Tibial artery (tissue), 4 donors: ENCODE data around the gene FHOD3.
"Not testable (repeated sequence)": the region's sequence is repeated elsewhere in the genome, so short reads cannot be mapped to it uniquely, and the experiment has no call there.

Source experiments
- DNase-seq, 2 donors: peaks; one replicate each; pipeline ENCODE4 v3.0.0-alpha.2; 2019
- H3K27ac ChIP-seq, 2 donors: fragments of 200-600 bp; sonication (generic) in 1 of 2; 1 replicate in 1 of 2; 2 replicates in 1 of 2; pipeline ENCODE4 v1.5.1; 2018 to 2019; ENCODE audit warnings: mild to moderate bottlenecking in 1 of 2
- H3K27me3 ChIP-seq, 2 donors: fragments of 200-600 bp; sonication (generic) in 1 of 2; one replicate each; pipeline versions ENCODE4 v1.5.1 to v1.6.0; 2016 to 2019
- H3K36me3 ChIP-seq, 3 donors: fragments of 200-600 bp; sonication (generic) in 2 of 3; one replicate each; pipeline ENCODE4 v1.5.1; 2016 to 2019; ENCODE audit warnings: mild to moderate bottlenecking in 2 of 3
- H3K4me1 ChIP-seq, 4 donors: fragments of 200-600 bp; sonication (generic) in 2 of 4; 1 replicate in 3 of 4; 2 replicates in 1 of 4; pipeline ENCODE4 v1.5.1; 2016 to 2019
- H3K4me3 ChIP-seq, 2 donors: fragments of 200-600 bp; sonication (generic) in 1 of 2; 1 replicate in 1 of 2; 2 replicates in 1 of 2; pipeline ENCODE4 v1.5.1; 2018 to 2019; ENCODE audit warnings: mild to moderate bottlenecking in 2 of 2
- H3K9me3 ChIP-seq, 3 donors: fragments of 200-600 bp; sonication (generic) in 1 of 3; one replicate each; pipeline ENCODE4 v1.5.1; 2016 to 2019
- CTCF ChIP-seq, 2 experiments: fragments of 200-600 bp in 1 of 2; fragments of 450-650 bp in 1 of 2; IDR thresholded peaks; one replicate each; pipeline ENCODE4 v1.5.1; 2017 to 2019; ENCODE audit warnings: antibody characterized with exemption in 2 of 2, mild to moderate bottlenecking in 1 of 2, moderate library complexity in 1 of 2
- intact Hi-C: fragments of 100-400 bp; cut with DNase I; formaldehyde crosslinking; loops from one replicate; pipeline ENCODE4 v1.15.0; 2023; ENCODE audit warnings: low total_unique reads

FHOD3 gene

DNA sequence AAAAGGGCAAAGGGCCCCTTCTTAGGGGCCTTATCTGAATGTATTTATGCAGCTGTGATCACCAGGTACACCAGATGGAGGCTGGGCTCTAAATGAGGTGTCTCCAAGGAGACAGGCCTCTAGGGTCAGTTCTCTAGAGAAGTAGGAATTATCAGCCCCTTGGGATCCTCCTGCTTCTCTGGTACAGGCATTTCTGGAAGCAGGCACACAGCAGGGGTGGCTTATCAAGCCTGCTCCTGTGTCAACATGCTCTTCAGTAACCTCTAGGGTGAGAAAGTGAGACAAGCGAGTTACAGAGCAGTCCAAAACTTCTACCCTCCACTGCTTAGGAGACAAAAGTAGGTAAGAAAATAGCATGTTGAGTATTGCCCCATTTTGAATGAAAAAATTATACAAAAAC lies 517.5 kb downstream of the FHOD3 start:
- peaks cover 0 to 3% (median 0%) of the 10 kb centered on the region in 4 donors for H3K4me1 ChIP-seq
- no peak overlapping the region for H3K4me3 ChIP-seq
- peaks cover 0 to 46% (median 12%) of the 10 kb centered on the region in 3 donors for H3K36me3 ChIP-seq
- TF ChIP-seq CTCF (IDR thresholded peaks at IDR 0.05): no peak
- H3K27me3 ChIP-seq: no peaks in the 10 kb centered on the region
- intact Hi-C loops: loop anchor here (5.0 kb wide), 1 partner anchor 128 kb away; no protein-coding TSS in a partner anchor
- H3K27ac ChIP-seq: no peak overlapping the region
- H3K9me3 ChIP-seq: no peaks in the 10 kb centered on the region
- DNase-seq: no peak

GRCh38 chr18:36816096-36816495 lies 518.6 kb downstream of the FHOD3 start:
- H3K9me3 ChIP-seq, H3K27me3 ChIP-seq, intact Hi-C loops, H3K27ac ChIP-seq, H3K4me1 ChIP-seq, DNase-seq, H3K4me3 ChIP-seq: not testable (repeated sequence)
- peaks cover 0 to 41% (median 12%) of the 10 kb centered on the region in 3 donors for H3K36me3 ChIP-seq

DNA sequence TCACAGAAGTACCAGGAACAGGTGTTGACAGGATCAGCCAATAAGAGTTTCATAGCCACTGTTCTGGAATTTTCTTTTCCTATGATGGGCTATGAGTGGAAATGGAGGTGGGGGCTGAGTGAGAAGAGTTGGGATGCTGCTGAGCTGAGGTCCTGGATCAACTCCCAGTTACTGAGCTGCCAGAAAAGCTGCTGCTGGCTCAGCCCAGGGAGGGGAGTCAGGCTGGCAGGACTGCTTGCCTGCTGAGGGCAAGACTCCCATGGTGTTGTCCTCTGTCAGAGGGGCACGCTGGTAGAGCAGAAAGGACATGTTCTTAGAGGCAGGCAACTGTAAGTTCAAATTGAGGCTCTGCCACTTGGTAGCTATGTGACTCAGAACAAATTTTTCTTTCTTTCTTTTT lies 519.5 kb downstream of the FHOD3 start:
- H3K4me1 ChIP-seq: no peaks in the 10 kb centered on the region
- H3K27me3 ChIP-seq: no peaks in the 10 kb centered on the region
- H3K9me3 ChIP-seq: no peaks in the 10 kb centered on the region
- no peak for DNase-seq
- no peak overlapping the region for H3K27ac ChIP-seq
- intact Hi-C loops: no loop called here
- H3K4me3 ChIP-seq: no peak overlapping the region
- peaks cover 0 to 45% (median 12%) of the 10 kb centered on the region in 3 donors for H3K36me3 ChIP-seq
- no peak for TF ChIP-seq CTCF (IDR thresholded peaks at IDR 0.05)

GRCh38 chr18:36818652-36819051 lies 521.1 kb downstream of the FHOD3 start:
- intact Hi-C loops: no loop called here
- peaks cover 0 to 49% (median 12%) of the 10 kb centered on the region in 3 donors for H3K36me3 ChIP-seq
- no peak overlapping the region for H3K4me3 ChIP-seq
- DNase-seq: no peak
- no peak overlapping the region for H3K27ac ChIP-seq
- H3K4me1 ChIP-seq: no peaks in the 10 kb centered on the region
- no peaks in the 10 kb centered on the region for H3K27me3 ChIP-seq
- no peak for TF ChIP-seq CTCF (IDR thresholded peaks at IDR 0.05)
- H3K9me3 ChIP-seq: no peaks in the 10 kb centered on the region

DNA sequence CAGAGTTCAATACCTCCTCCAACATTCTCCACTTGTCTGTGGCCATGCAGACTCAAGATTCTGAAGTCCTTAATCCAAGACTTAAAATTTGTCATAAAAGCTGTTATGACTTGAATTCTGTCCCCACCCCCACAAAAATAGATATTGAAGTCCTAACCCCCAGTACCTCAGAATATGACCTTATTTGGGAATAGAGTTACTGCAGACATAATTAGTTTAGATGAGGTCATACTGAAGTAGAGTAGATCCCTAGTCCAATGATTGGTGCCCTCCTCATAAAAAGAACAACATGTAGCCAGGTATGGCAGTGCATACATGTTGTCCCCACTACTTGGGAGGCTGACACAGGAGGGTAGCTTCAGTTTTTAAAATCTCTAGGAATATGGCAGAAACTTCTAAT lies 522.1 kb downstream of the FHOD3 start:
- Histone ChIP-seq H3K36me3 (peaks cover 0 to 47% (median 12%) of the 10 kb centered on the region in 3 donors), H3K4me1 (no peaks in the 10 kb centered on the region), H3K4me3 (no peak overlapping the region), H3K9me3 (no peaks in the 10 kb centered on the region), H3K27me3 (no peaks in the 10 kb centered on the region), H3K27ac (no peak overlapping the region)
- no peak for TF ChIP-seq CTCF (IDR thresholded peaks at IDR 0.05)
- intact Hi-C loops: no loop called here
- DNase-seq: no peak

DNA sequence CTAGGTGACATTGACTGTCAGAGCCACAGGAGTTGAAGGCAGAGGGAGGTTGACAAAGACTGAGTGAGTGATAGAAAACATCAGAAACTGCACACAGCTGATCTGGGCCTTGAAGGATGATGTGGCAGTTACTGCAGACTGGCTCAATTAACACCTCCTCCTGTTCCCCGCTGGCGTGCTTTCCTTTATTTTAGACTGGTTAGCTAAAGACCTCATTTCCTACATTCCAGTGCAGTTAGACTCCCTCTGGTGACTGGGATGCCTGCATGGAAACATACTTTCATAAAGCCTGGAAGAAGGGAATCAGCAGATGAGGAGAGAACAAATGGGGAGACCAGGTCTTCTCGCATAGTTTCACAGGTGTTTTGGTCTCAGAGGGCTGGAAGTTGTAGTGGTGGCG lies 524.2 kb downstream of the FHOD3 start:
- H3K4me1 ChIP-seq: no peaks in the 10 kb centered on the region
- intact Hi-C loops: no loop called here
- H3K4me3 ChIP-seq: no peak overlapping the region
- no peak for DNase-seq
- H3K36me3 ChIP-seq: peaks cover 0 to 28% (median 12%) of the 10 kb centered on the region in 3 donors
- H3K27me3 ChIP-seq: no peaks in the 10 kb centered on the region
- H3K27ac ChIP-seq: no peak overlapping the region
- no peak for TF ChIP-seq CTCF (IDR thresholded peaks at IDR 0.05)
- H3K9me3 ChIP-seq: no peaks in the 10 kb centered on the region
